ENCODE data around the gene GMPPA.

The GMPPA gene

DNA sequence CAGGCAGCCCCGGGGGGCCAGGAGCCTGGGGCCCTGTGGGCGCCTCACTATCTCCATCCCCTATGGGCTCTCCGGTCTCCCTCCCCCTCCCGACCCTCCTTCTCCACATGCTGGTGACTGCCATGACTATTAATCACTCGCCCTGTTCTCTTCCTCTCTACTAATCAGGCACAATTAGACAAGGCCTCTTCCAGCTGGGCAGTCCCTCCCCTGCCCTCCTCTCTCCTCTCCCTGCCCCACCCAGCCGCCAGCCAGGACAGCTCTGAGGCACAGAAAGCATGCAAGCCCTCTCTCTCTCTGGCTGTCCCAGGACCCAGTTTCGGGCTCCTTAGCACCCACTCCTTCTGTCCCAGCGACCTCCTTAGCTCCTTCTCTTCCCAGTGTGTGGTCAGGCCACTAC, 21.4 kb downstream of the GMPPA start:
- no peak for TF ChIP-seq CTCF (IDR thresholded peaks at IDR 0.05; ENCODE audit: low read depth, low read length, missing control alignments)
- DNase-seq (ENCODE audit: extremely low read depth, low read depth) = no peak
- H3K4me3 ChIP-seq (replicated peaks; ENCODE audit: low read depth, low read length) = no peak overlapping the region

- no peak for DNase-seq (ENCODE audit: extremely low read depth, low read depth)
- TF ChIP-seq CTCF (IDR thresholded peaks at IDR 0.05; ENCODE audit: low read depth, low read length, missing control alignments) = peak; percentile 69
Observed at GRCh38 chr2:219521066-219521880, 22.6 kb downstream of the GMPPA start.

DNA sequence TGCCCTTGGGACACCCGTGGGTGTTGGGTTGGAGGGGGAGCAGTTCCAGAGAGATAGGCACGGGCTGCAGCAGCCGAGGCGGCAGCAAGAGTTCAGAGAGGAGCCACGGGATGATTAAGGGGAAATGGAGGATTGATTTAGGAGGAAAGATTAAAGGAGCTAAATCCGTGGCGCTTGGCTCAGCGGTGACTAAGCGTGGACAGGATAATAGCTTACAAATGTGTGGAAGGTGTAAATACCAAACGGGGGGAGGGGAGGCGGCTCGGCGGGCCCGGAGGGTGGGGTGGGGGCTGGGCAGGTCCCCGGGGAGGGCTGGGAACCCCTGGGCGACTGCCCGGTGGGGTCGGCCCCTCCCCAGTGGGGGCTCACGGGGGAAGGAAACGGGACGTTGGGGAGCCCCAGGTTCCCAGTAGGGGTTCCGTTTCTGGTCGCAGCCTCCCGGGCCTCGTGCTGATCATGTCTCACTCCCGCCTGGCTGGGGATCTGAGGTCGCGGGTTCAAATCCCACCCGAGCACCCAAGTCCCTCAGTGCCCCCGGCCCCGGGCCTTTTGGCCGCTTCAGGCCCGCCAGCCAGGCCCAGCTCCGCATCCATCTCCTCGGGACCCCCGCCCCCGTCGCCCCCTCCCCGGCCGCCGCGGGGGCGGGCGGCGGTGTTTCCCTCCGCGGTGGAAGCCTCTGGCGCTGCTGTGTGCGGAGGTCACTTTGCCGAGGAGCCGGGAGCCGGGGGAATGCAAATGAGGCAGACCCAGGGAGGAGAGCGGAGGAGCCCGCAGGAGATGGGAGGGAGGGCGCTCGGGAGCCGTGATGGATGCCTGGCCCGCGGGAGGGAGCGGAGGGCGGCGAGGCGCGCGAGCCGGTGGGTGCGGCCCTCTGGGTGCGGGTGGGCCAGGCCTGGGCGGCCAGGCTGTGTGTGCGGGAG, 23.7 kb downstream of the GMPPA start:
- TF ChIP-seq CTCF (IDR thresholded peaks at IDR 0.05; ENCODE audit: low read depth, low read length, missing control alignments) = no peak
- H3K4me3 ChIP-seq (replicated peaks; ENCODE audit: low read depth, low read length) = 0 out of 2 replicates have a peak overlapping the region, but pooled peaks have one; percentile 13
- DNase-seq (ENCODE audit: extremely low read depth, low read depth) = peak; percentile 73

More at GRCh38 chr2:219521066-219521880, 22.6 kb downstream of the GMPPA start:
- no peak overlapping the region for H3K4me3 ChIP-seq (replicated peaks; ENCODE audit: low read depth, low read length)

DNA sequence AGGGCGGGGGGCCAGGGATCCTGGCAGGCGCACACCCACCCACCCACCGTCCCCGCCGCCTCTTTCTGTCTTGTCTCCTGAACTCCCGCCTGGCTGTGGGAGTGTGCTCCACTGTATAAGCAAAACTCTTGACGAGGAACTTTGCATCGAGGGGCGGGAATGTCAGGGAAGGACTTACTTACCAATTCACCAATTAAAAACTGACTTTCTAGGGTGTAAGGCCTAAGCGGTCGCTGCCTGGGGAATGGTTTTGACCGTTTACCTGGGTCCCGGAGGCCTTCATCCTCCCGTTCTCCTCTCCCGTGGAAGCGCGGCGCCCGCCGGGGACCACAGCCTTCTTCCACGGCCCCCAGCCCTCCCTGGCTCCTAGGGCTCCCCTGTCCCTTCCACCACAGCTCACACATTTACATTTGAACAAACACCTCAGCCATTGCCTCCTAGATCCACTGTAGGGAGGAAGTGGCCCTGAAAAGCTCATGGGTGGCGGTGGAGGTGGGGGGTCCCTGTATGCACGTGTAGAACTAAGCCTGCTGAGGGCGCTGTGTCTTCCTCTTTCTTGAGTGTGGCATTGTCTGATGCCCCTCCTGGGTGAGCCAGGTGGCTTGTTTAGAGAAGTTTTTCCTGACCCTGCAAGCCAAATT, 24.5 kb downstream of the GMPPA start:
- no peak for DNase-seq (ENCODE audit: extremely low read depth, low read depth)
- peak; percentile 2 for TF ChIP-seq CTCF (IDR thresholded peaks at IDR 0.05; ENCODE audit: low read depth, low read length, missing control alignments)
- H3K4me3 ChIP-seq (replicated peaks; ENCODE audit: low read depth, low read length) = no peak overlapping the region

- DNase-seq (ENCODE audit: extremely low read depth, low read depth) = no peak
- TF ChIP-seq CTCF (IDR thresholded peaks at IDR 0.05; ENCODE audit: low read depth, low read length, missing control alignments) = no peak
- H3K4me3 ChIP-seq (replicated peaks; ENCODE audit: low read depth, low read length) = no peak overlapping the region
Observed at GRCh38 chr2:219524817-219525216, 26.1 kb downstream of the GMPPA start.

DNA sequence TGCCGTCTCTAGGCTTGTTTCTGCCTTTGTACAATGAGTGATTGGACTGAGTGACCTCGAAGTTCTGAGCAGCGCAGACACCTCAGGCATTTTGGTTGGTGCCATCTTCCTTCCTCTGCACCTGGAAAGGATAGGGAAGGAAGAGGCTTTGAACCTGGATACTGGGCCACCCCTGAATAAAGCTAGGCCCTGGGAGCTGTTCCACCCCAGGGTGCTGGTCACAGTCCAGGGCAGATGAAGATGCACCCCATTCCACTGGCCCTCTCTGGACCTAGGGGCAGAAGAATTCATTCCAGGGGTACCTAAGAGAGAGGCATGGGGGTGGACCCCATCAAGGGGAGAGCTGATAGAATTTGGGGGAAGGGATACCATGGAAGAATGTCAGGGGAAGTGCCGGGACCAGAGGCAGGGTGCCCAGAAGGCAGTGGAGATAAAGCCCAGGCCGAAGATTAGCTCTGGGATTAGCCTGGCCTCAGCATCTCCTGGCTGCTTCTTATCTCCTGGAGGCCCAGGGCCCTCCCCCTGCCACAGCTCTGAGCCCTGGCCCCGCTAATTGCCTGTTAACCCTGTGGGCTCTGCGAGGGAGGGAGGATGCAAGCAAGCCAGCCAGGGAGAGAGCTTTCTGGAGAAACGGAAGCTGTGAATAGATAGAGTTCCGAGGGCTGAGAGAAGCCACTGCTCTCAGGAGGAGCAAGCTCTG, 27.0 kb downstream of the GMPPA start:
- TF ChIP-seq CTCF (IDR thresholded peaks at IDR 0.05; ENCODE audit: low read depth, low read length, missing control alignments) = no peak
- no peak overlapping the region for H3K4me3 ChIP-seq (replicated peaks; ENCODE audit: low read depth, low read length)
- no peak for DNase-seq (ENCODE audit: extremely low read depth, low read depth)
